Lung (tissue), 12 donors: ENCODE data around the gene HOXA11. TPM values are rescaled to one million over a fixed set of nuclear protein-coding genes. Genes with fewer than 3 reads are reported as not detected.

ENCODE experiments used
- ATAC-seq: fragments of 200-7000 bp; cut with Tn5 transposase; one replicate; pipeline ENCODE4 v1.9.1; 2020; ENCODE audit warnings: moderate number of reproducible peaks; ENCODE audit not compliant: insufficient read depth, low FRiP score
- DNase-seq, 3 donors: peaks; one replicate each; pipeline ENCODE4 v3.0.0-alpha.2; 2013 to 2017
- H3K27ac ChIP-seq, 2 donors: one replicate each; pipeline ENCODE4 v1.5.1; 2013; ENCODE audit warnings: mild to moderate bottlenecking in 2 of 2, moderate library complexity in 2 of 2, control low read depth in 1 of 2, inconsistent platforms in 1 of 2, low read depth in 1 of 2, low read length in 1 of 2
- H3K27me3 ChIP-seq, 3 donors: one replicate each; pipeline ENCODE4 v1.5.1; 2013; ENCODE audit warnings: low read length in 2 of 3; ENCODE audit not compliant: control insufficient read depth in 3 of 3, insufficient read depth in 3 of 3
- H3K36me3 ChIP-seq, 4 donors: one replicate each; pipeline ENCODE4 v1.5.1; 2013; ENCODE audit warnings: low read length in 4 of 4, mild to moderate bottlenecking in 1 of 4, moderate library complexity in 1 of 4; ENCODE audit not compliant: control insufficient read depth in 4 of 4, insufficient read depth in 4 of 4
- H3K4me1 ChIP-seq, 5 donors: one replicate each; pipeline ENCODE4 v1.5.1; 2013; ENCODE audit warnings: low read length in 5 of 5, mild to moderate bottlenecking in 2 of 5, moderate library complexity in 1 of 5; ENCODE audit not compliant: control insufficient read depth in 5 of 5, insufficient read depth in 5 of 5
- H3K4me3 ChIP-seq: one replicate; pipeline ENCODE4 v1.5.1; 2013; ENCODE audit warnings: mild to moderate bottlenecking, control low read depth, moderate library complexity
- H3K9ac ChIP-seq, 2 donors: one replicate each; pipeline ENCODE4 v1.5.1; 2013; ENCODE audit warnings: low read length in 2 of 2, control low read depth in 1 of 2; ENCODE audit not compliant: insufficient read depth in 1 of 2
- H3K9me3 ChIP-seq, 4 donors: one replicate each; pipeline ENCODE4 v1.5.1; 2013; ENCODE audit warnings: low read length in 3 of 4, mild to moderate bottlenecking in 1 of 4, moderate library complexity in 1 of 4; ENCODE audit not compliant: control insufficient read depth in 4 of 4, insufficient read depth in 3 of 4
- WGBS, 2 donors: extraction: QIAGEN DNeasy Blood & Tissue Kit; methylation state at CpG; one replicate each; pipeline ENCODE4 v1.1.7; 2013; 5-methylcytosine and 5-hydroxymethylcytosine counted together
- polyA plus RNA-seq, 2 donors: library from polyadenylated mRNA; stranded (reverse); fragments of 200-250 nt; gene quantifications; one replicate each; pipeline ENCODE4 v1.2.1, GENCODE V29; 2013
- total RNA-seq, 2 donors: library from RNA; depleted of rRNA in 1 of 2; stranded (reverse); fragments of >200 nt in 1 of 2; gene quantifications; one replicate each; pipeline ENCODE4 v1.2.1, GENCODE V29; 2014 to 2021
- TF ChIP-seq, protein P1 (sequence below): IDR thresholded peaks from 2 replicates; pipeline ENCODE4 v1.5.1; 2012; ENCODE audit warnings: mild to moderate bottlenecking; ENCODE audit errors: control extremely low read depth, extremely low read depth
- donor health status: control.
- donor health status: control.
- donor health status: Bipolar disorder and iron deficiency.
- donor health status: healthy.
- donor health status: DM: yes; HTN: yes; CAD: no.

The HOXA11 gene
- total and polyA plus RNA-seq, 4 donors: not detected

DNA sequence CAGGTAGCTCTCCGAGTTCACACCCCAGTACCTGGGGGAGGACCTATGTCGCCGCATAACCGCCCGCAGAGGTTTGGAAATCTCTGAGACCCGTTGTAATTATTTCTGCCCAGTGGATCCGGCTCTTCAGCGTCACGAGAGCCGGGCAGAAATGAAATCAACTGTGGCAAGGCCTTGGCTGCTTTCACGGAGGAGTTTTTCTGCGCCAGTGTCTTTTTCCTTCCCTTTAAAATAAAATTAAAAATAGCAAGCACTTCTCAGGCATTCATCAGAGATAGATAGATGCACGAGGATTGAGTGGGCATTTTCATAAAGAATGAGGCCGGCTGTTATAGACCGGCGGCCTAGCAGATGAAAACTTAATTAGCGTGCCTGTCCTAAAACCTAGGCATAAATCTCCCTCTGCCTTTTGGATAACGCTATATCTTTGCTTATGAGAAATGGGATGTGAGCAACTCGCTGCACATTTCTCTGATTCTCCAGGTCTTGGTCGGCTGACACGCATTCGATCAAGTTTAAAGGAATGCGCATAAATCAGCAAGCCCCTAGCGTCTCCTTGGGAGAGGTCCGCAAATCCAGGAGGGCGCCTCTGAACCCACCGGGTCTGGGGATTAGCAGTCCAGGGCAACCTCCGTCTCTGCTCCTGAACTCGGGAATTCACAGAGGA lies 8.4 kb upstream of the HOXA11 start:
- Histone ChIP-seq H3K36me3 (no peaks in the 10 kb centered on the region), H3K9ac (no peak overlapping the region), H3K4me1 (peaks cover 0 to 22% (median 10%) of the 10 kb centered on the region in 5 donors), H3K9me3 (peaks cover 0 to 8% (median 0%) of the 10 kb centered on the region in 4 donors), H3K27ac (no peak overlapping the region), H3K4me3 (no peak overlapping the region), H3K27me3 (peaks cover 3 to 98% (median 94%) of the 10 kb centered on the region in 3 donors)
- ATAC-seq: no peak
- 12 to 18% methylated on average over 29 of the region's 29 CpGs for WGBS, 2 donors
- peak in 2 of 3 donors; percentile 20 to 49 for DNase-seq
- TF ChIP-seq, protein P1, sequence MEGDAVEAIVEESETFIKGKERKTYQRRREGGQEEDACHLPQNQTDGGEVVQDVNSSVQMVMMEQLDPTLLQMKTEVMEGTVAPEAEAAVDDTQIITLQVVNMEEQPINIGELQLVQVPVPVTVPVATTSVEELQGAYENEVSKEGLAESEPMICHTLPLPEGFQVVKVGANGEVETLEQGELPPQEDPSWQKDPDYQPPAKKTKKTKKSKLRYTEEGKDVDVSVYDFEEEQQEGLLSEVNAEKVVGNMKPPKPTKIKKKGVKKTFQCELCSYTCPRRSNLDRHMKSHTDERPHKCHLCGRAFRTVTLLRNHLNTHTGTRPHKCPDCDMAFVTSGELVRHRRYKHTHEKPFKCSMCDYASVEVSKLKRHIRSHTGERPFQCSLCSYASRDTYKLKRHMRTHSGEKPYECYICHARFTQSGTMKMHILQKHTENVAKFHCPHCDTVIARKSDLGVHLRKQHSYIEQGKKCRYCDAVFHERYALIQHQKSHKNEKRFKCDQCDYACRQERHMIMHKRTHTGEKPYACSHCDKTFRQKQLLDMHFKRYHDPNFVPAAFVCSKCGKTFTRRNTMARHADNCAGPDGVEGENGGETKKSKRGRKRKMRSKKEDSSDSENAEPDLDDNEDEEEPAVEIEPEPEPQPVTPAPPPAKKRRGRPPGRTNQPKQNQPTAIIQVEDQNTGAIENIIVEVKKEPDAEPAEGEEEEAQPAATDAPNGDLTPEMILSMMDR: no peak

DNA sequence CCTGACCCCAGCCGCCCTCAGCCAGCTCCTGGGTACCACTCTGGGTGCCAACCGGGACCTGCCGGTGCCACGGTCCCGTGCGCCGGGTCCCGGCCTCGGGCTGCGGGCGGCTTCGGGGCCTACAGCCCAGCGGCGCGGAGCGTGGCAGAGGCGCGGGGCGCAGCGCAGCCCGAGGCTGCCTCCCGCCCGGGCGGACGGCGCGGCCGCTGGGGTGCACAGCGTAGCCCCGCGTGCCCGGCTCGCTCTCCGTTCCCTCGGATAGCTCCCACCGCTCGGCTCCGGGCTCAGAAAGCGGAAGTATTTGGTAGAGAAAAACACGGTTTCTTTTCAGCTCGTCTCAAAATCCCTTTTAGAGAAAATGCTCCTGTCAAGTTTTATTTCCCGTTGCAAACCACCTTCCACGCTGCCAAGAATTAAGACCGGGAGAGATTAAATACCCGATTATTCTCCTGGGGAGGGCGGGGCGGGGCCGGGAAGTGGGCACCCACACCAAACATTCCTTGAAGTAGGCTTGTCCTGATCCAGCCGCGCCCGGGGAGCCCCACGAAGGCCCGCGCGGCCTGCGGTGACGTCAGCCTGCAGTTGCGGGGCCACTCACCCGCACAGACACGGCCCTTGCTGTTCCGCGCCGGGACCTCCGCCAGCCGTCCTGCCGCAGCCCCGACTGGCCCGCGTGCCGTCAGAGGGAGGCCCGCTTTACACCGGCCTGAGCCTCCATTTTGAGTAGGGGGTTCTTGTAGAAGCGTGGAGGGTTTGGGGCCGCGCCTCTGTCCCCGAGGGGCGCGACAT lies 7.7 kb upstream of the HOXA11 start:
- H3K4me3 ChIP-seq: no peak overlapping the region
- H3K36me3 ChIP-seq: no peaks in the 10 kb centered on the region
- TF ChIP-seq, protein P1: no peak
- H3K9ac ChIP-seq: no peak overlapping the region
- H3K27ac ChIP-seq: no peak overlapping the region
- ATAC-seq: peak; percentile 35
- WGBS, 2 donors: 1 to 4% methylated on average over 68 to 78 of the region's 78 CpGs
- H3K9me3 ChIP-seq: peaks cover 0 to 6% (median 0%) of the 10 kb centered on the region in 4 donors
- H3K27me3 ChIP-seq: peaks cover 3 to 98% (median 94%) of the 10 kb centered on the region in 3 donors
- DNase-seq: peak in 2 of 3 donors; percentile 22 to 46
- H3K4me1 ChIP-seq: peaks cover 0 to 25% (median 10%) of the 10 kb centered on the region in 5 donors

DNA sequence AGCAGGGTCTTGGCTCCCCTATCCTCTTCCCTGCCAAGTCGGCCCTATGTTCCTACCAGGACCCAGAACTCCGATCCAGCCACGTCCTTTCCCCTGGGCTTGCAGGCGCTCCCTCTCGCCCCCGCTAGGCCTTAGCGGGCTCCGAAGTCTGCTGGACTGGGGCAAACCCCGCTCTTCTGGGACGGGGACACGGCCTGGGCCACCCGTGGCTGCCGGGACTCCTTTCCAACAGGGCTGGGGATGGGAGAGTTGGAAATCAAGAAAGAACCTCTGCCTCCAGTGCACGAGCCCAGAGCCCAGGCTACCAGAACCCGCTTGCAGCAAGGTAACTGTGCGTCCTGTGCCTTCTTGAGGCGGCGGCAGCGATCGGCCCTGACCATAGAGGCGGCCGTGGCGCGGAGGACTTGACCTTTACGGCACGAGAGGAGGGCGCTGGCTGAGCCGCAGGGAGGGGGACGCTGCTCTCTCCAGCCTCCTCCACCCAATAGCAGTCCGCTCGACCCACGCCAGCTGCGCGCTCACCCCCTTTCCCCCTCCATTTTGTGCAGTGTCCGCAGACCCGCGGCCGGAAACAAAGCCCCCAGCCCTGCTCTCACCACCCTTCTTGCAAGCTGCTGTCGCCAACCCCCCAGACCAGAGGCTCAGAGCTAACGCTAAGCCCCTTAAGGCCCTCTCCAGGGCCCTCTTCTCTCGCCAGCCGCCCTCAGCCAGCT lies 7.0 kb upstream of the HOXA11 start:
- 10 to 17% methylated on average over 39 to 42 of the region's 42 CpGs for WGBS, 2 donors
- H3K27me3 ChIP-seq: peaks cover 3 to 98% (median 94%) of the 10 kb centered on the region in 3 donors
- ATAC-seq (no peak), DNase-seq (peak in 2 of 3 donors; percentile 16)
- H3K9me3 ChIP-seq: peaks cover 0 to 6% (median 0%) of the 10 kb centered on the region in 4 donors
- H3K4me3 ChIP-seq: no peak overlapping the region
- TF ChIP-seq, protein P1: no peak
- H3K4me1 ChIP-seq: peaks cover 0 to 25% (median 10%) of the 10 kb centered on the region in 5 donors
- no peaks in the 10 kb centered on the region for H3K36me3 ChIP-seq
- no peak overlapping the region for H3K27ac ChIP-seq
- no peak overlapping the region for H3K9ac ChIP-seq
